GM23338 (cell line): Measurements from ENCODE around the gene MTA1. TPM values are rescaled to one million over a fixed set of nuclear protein-coding genes. Genes with fewer than 3 reads are reported as not detected.

Source experiments
- ATAC-seq: fragments of 200-7000 bp; cut with Tn5 transposase; 3 replicates; pipeline ENCODE4 v1.9.1; 2020
- DNase-seq: peaks from one replicate; pipeline ENCODE4 v3.0.0-alpha.2; 2015; ENCODE audit warnings: low spot score
- H2AFZ ChIP-seq: fragments of 200-600 bp; sonication (generic); 2 replicates; pipeline ENCODE4 v1.8.0; 2016; ENCODE audit warnings: antibody characterized with exemption, mild to moderate bottlenecking, moderate library complexity
- H3F3A ChIP-seq: fragments of 200-600 bp; sonication (generic); replicated peaks from 2 replicates; pipeline ENCODE4 v1.8.0; 2017; ENCODE audit warnings: antibody characterized with exemption, mixed run types, low read depth
- H3K27ac ChIP-seq: fragments of 200-600 bp; sonication (generic); 2 replicates; pipeline ENCODE4 v1.6.1; 2016; ENCODE audit warnings: low read depth
- H3K27me3 ChIP-seq: fragments of 200-600 bp; sonication (generic); 2 replicates; pipeline ENCODE4 v1.8.0; 2016; ENCODE audit warnings: mild to moderate bottlenecking, mixed run types, moderate library complexity; ENCODE audit not compliant: insufficient read depth
- H3K36me3 ChIP-seq: fragments of 200-600 bp; sonication (generic); 2 replicates; pipeline ENCODE4 v1.8.0; 2016; ENCODE audit warnings: mild to moderate bottlenecking; ENCODE audit not compliant: insufficient read depth
- H3K4me1 ChIP-seq: fragments of 200-600 bp; sonication (generic); 2 replicates; pipeline ENCODE4 v1.8.0; 2016; ENCODE audit warnings: mild to moderate bottlenecking, moderate library complexity; ENCODE audit not compliant: insufficient read depth
- H3K4me2 ChIP-seq: fragments of 200-600 bp; sonication (generic); 2 replicates; pipeline ENCODE4 v1.7.1; 2017; ENCODE audit warnings: mixed run types
- H3K4me3 ChIP-seq: fragments of 200-600 bp; sonication (generic); 2 replicates; pipeline ENCODE4 v1.6.1; 2016; ENCODE audit warnings: mixed run types
- H3K79me2 ChIP-seq: fragments of 200-600 bp; sonication (generic); replicated peaks from 2 replicates; pipeline ENCODE4 v1.8.0; 2017; ENCODE audit warnings: mild to moderate bottlenecking; ENCODE audit not compliant: insufficient read depth
- H3K9me2 ChIP-seq: fragments of 200-600 bp; sonication (generic); 2 replicates; pipeline ENCODE4 v1.8.0; 2017; ENCODE audit not compliant: insufficient read depth
- H4K20me1 ChIP-seq: fragments of 200-600 bp; sonication (generic); replicated peaks from 2 replicates; pipeline ENCODE4 v1.8.0; 2017; ENCODE audit warnings: mild to moderate bottlenecking; ENCODE audit not compliant: insufficient read depth
- H3K27ac Mint-ChIP-seq: 2 replicates; pipeline ENCODE4 v1.8.0; 2020; ENCODE audit warnings: inconsistent platforms, mild to moderate bottlenecking, moderate library complexity, mixed read lengths
- H3K27me3 Mint-ChIP-seq: 3 replicates; pipeline ENCODE4 v1.8.0; 2022; ENCODE audit warnings: low read depth, mild to moderate bottlenecking, moderate library complexity, mixed read lengths, inconsistent platforms; ENCODE audit not compliant: insufficient read depth, poor library complexity
- H3K36me3 Mint-ChIP-seq: 3 replicates; pipeline ENCODE4 v1.8.0; 2021; ENCODE audit warnings: low read depth, mild to moderate bottlenecking, inconsistent platforms, moderate library complexity, mixed read lengths
- H3K4me1 Mint-ChIP-seq: 3 replicates; pipeline ENCODE4 v1.8.0; 2020; ENCODE audit warnings: mild to moderate bottlenecking, inconsistent platforms, mixed read lengths
- H3K4me3 Mint-ChIP-seq: 3 replicates; pipeline ENCODE4 v1.8.0; 2021; ENCODE audit warnings: moderate library complexity, mild to moderate bottlenecking, inconsistent platforms, mixed read lengths
- H3K9me3 Mint-ChIP-seq: 3 replicates; pipeline ENCODE4 v1.8.0; 2020; ENCODE audit warnings: moderate library complexity, mild to moderate bottlenecking, inconsistent platforms, mixed read lengths
- JUNB ChIP-seq: IDR thresholded peaks from one replicate; pipeline ENCODE4 v1.6.1; 2016; ENCODE audit warnings: antibody characterized with exemption; ENCODE audit not compliant: unreplicated experiment
- NANOG ChIP-seq: IDR thresholded peaks from 2 replicates; pipeline ENCODE4 v1.6.1; 2016; ENCODE audit warnings: antibody characterized with exemption, borderline replicate concordance
- POLR2AphosphoS5 ChIP-seq: IDR thresholded peaks from 2 replicates; pipeline ENCODE4 v1.6.1; 2016; ENCODE audit warnings: antibody characterized with exemption, low read depth
- REST ChIP-seq: IDR thresholded peaks from one replicate; pipeline ENCODE4 v1.6.1; 2018; ENCODE audit warnings: antibody characterized with exemption; ENCODE audit not compliant: unreplicated experiment
- polyA plus RNA-seq: library from polyadenylated mRNA; unstranded; fragments of >200 nt; fragmentation: Nextera tagmentation; extraction: Ambion mirVana; gene quantifications from 2 replicates; pipeline ENCODE4 v1.2.1, GENCODE V29; 2016
- total RNA-seq: library from RNA; depleted of rRNA; stranded (reverse); fragments of >200 nt; shearing (Covaris generic); gene quantifications from 2 replicates; pipeline ENCODE4 v1.2.3, GENCODE V29; 2014
- TF ChIP-seq, protein P1 (sequence below): IDR thresholded peaks from 2 replicates; pipeline ENCODE4 v1.6.1; 2016; ENCODE audit warnings: antibody characterized with exemption
- TF ChIP-seq, protein P2 (sequence below): fragments of 250-450 bp; sonication (Bioruptor Pico); IDR thresholded peaks from 2 replicates; pipeline ENCODE4 v1.5.0; 2020; ENCODE audit warnings: mild to moderate bottlenecking, moderate library complexity

Gene MTA1
- total and polyA plus RNA-seq, 2 experiments from 2014 or later, result 53.3 to 126 TPM

DNA sequence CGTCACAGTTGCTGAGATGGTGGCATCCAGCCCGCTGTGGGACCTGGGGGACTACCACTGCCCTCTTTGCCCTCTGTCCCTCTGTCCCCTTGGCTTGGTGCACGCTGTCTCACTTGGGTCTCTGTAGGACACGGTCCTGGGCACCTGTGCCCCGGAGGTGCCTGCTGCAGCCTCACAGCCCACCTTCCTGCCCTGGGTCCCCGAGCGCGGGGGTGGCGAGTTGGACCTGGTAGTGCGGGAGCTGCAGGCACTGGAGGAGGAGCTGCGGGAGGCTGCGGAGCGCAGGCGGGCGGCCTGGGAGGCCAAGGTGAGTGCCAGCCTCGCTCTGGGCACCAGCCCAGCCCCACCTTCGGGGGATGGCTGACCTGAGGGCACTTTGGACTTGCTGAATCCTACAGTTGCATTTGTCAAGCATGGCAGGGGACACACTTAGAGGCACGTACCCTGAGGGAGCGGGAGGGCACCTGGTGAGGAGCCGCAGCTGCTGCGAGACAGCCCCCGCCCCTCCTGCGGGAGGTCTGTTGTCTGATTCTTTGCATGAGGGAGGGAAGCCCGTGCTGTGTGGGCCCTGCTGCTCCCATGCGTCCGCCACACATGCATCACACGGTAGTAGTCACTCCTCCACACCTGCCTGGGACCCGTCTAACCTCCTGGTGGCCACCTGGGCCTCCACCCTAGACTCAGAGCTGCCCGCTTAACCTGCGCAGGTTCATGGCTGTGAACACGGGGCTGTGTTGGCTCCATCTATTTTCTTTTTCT, 78.2 kb downstream of the MTA1 start (continued):
- TF ChIP-seq, protein P1, sequence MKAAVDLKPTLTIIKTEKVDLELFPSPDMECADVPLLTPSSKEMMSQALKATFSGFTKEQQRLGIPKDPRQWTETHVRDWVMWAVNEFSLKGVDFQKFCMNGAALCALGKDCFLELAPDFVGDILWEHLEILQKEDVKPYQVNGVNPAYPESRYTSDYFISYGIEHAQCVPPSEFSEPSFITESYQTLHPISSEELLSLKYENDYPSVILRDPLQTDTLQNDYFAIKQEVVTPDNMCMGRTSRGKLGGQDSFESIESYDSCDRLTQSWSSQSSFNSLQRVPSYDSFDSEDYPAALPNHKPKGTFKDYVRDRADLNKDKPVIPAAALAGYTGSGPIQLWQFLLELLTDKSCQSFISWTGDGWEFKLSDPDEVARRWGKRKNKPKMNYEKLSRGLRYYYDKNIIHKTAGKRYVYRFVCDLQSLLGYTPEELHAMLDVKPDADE, result no peak
- TF ChIP-seq, protein P2, sequence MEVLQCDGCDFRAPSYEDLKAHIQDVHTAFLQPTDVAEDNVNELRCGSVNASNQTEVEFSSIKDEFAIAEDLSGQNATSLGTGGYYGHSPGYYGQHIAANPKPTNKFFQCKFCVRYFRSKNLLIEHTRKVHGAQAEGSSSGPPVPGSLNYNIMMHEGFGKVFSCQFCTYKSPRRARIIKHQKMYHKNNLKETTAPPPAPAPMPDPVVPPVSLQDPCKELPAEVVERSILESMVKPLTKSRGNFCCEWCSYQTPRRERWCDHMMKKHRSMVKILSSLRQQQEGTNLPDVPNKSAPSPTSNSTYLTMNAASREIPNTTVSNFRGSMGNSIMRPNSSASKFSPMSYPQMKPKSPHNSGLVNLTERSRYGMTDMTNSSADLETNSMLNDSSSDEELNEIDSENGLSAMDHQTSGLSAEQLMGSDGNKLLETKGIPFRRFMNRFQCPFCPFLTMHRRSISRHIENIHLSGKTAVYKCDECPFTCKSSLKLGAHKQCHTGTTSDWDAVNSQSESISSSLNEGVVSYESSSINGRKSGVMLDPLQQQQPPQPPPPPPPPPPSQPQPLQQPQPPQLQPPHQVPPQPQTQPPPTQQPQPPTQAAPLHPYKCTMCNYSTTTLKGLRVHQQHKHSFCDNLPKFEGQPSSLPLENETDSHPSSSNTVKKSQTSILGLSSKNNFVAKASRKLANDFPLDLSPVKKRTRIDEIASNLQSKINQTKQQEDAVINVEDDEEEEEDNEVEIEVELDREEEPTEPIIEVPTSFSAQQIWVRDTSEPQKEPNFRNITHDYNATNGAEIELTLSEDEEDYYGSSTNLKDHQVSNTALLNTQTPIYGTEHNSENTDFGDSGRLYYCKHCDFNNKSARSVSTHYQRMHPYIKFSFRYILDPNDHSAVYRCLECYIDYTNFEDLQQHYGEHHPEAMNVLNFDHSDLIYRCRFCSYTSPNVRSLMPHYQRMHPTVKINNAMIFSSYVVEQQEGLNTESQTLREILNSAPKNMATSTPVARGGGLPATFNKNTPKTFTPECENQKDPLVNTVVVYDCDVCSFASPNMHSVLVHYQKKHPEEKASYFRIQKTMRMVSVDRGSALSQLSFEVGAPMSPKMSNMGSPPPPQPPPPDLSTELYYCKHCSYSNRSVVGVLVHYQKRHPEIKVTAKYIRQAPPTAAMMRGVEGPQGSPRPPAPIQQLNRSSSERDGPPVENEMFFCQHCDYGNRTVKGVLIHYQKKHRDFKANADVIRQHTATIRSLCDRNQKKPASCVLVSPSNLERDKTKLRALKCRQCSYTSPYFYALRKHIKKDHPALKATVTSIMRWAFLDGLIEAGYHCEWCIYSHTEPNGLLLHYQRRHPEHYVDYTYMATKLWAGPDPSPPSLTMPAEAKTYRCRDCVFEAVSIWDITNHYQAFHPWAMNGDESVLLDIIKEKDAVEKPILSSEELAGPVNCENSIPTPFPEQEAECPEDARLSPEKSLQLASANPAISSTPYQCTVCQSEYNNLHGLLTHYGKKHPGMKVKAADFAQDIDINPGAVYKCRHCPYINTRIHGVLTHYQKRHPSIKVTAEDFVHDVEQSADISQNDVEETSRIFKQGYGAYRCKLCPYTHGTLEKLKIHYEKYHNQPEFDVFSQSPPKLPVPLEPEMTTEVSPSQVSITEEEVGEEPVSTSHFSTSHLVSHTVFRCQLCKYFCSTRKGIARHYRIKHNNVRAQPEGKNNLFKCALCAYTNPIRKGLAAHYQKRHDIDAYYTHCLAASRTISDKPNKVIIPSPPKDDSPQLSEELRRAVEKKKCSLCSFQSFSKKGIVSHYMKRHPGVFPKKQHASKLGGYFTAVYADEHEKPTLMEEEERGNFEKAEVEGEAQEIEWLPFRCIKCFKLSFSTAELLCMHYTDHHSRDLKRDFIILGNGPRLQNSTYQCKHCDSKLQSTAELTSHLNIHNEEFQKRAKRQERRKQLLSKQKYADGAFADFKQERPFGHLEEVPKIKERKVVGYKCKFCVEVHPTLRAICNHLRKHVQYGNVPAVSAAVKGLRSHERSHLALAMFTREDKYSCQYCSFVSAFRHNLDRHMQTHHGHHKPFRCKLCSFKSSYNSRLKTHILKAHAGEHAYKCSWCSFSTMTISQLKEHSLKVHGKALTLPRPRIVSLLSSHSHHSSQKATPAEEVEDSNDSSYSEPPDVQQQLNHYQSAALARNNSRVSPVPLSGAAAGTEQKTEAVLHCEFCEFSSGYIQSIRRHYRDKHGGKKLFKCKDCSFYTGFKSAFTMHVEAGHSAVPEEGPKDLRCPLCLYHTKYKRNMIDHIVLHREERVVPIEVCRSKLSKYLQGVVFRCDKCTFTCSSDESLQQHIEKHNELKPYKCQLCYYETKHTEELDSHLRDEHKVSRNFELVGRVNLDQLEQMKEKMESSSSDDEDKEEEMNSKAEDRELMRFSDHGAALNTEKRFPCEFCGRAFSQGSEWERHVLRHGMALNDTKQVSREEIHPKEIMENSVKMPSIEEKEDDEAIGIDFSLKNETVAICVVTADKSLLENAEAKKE (CRISPR knock-in tag), result no peak
- TF ChIP-seq JUNB, result no peak

DNA sequence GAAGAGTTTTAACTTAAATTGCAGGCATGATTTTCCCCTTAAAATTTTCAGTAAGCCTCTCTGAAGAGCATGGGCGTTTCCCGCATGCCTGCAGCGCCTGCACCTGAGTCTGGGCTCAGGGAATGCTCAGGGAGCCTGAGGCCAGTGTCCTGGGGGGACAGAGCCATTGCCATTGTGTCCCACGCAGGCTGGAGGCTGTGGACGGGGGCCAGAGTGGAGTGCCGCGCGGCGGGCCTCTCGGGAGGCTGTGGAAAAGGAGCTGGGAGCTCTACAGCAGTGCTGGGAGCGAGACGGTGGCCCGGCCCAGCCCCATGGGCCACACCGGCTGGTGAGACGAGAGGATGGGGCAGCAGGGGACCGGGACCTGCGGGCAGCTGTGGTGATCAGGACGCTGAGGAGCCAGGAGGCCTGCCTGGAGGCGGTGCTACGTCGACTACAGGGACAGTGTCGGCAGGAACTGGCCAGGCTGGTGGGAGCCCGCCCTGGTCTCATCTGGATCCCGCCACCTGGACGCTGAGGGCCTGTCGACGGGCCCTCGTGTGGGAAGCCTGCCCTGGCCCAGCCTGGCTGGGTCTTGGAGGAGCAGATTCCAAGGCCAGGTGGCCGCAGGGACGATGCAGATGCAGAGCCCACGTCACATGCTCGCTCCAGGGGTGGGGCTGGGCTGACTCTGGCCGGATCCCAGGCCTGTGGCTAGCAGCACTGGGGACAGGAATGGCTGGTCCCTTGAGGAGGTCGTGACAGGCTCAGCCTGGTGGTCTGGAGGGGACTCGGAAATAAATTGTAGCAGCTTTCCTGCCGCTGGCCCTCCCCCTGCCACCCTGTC, 79.0 kb downstream of the MTA1 start:
- Mint-ChIP-seq H3K27me3 (peaks cover 3% of the 10 kb centered on the region), H3K36me3 (no peaks in the 10 kb centered on the region), H3K9me3 (no peaks in the 10 kb centered on the region), H3K4me3 (no peak overlapping the region), H3K27ac (no peak overlapping the region), H3K4me1 (0 out of 3 replicates have a peak, but pooled peaks cover 2% of the 10 kb centered on the region)
- H3K9me2 ChIP-seq, result no peaks in the 10 kb centered on the region
- H3K27ac ChIP-seq, result no peak overlapping the region
- no peak; the same call in 1 of the 3 replicates for ATAC-seq
- no peaks in the 10 kb centered on the region for H4K20me1 ChIP-seq
- H3K4me2 ChIP-seq, result no peak overlapping the region
- no peaks in the 10 kb centered on the region for H3K4me1 ChIP-seq
- no peaks in the 10 kb centered on the region for H3K36me3 ChIP-seq
- no peaks in the 10 kb centered on the region for H3K27me3 ChIP-seq
- H2AFZ ChIP-seq, result no peak overlapping the region
- H3K4me3 ChIP-seq, result no peak overlapping the region
- H3F3A ChIP-seq, result no peaks in the 10 kb centered on the region
- DNase-seq, result peak; percentile 17
- H3K79me2 ChIP-seq, result no peaks in the 10 kb centered on the region
- TF ChIP-seq, protein P1, result no peak
- no peak for TF ChIP-seq POLR2AphosphoS5
- TF ChIP-seq NANOG, result no peak
- no peak for TF ChIP-seq REST
